Chondrocyte (in vitro differentiated cells): ENCODE measurements around the gene ARHGAP24. TPM values are rescaled to one million over a fixed set of nuclear protein-coding genes. Genes with fewer than 3 reads are reported as not detected.

Source experiments
- DNase-seq: peaks from one replicate; pipeline ENCODE4 v3.0.0; 2021; ENCODE audit warnings: mixed read lengths, low spot score
- H3K27ac Mint-ChIP-seq: one replicate; pipeline ENCODE4 v1.8.0; 2021; ENCODE audit warnings: mild to moderate bottlenecking, moderate library complexity, mixed read lengths; ENCODE audit not compliant: unreplicated experiment
- H3K27me3 Mint-ChIP-seq: 2 replicates; pipeline ENCODE4 v1.8.0; 2021; ENCODE audit warnings: low read depth, mixed read lengths
- H3K36me3 Mint-ChIP-seq: 2 replicates; pipeline ENCODE4 v1.8.0; 2021; ENCODE audit warnings: low read depth, mixed read lengths
- H3K4me1 Mint-ChIP-seq: 2 replicates; pipeline ENCODE4 v1.8.0; 2021; ENCODE audit warnings: low read depth, mild to moderate bottlenecking, mixed read lengths
- H3K4me3 Mint-ChIP-seq: one replicate; pipeline ENCODE4 v1.8.0; 2021; ENCODE audit warnings: mild to moderate bottlenecking, moderate library complexity, mixed read lengths; ENCODE audit not compliant: unreplicated experiment
- H3K9me3 Mint-ChIP-seq: 2 replicates; pipeline ENCODE4 v1.8.0; 2021; ENCODE audit warnings: low read depth, mixed read lengths
- long read RNA-seq: library from polyadenylated mRNA; stranded (forward); transcript quantifications from one replicate; pipeline ENCODE4 v2.0.0, GENCODE V29; 2021
- total RNA-seq: library from RNA; stranded (reverse); gene quantifications from 3 replicates; pipeline ENCODE4 v1.2.1, GENCODE V29; 2021
- TF ChIP-seq, protein P1 (sequence below): fragments of 200-600 bp; sonication (generic); IDR thresholded peaks from 2 replicates; pipeline ENCODE4 v1.5.0; 2021; ENCODE audit warnings: antibody characterized with exemption, mild to moderate bottlenecking, moderate library complexity

ARHGAP24 gene
- total RNA-seq = 21.1 to 22.0 TPM (median 21.6 TPM) in 3 replicates
- long read RNA-seq, transcript ARHGAP24-202 (8 exons, 2,740 nt) = major isoform, 33 of 43 reads
- long read RNA-seq, partial matches to known transcripts = 3 of 43 reads
- long read RNA-seq, other reads (novel, unspliced or antisense) = 6 of 43 reads

DNA sequence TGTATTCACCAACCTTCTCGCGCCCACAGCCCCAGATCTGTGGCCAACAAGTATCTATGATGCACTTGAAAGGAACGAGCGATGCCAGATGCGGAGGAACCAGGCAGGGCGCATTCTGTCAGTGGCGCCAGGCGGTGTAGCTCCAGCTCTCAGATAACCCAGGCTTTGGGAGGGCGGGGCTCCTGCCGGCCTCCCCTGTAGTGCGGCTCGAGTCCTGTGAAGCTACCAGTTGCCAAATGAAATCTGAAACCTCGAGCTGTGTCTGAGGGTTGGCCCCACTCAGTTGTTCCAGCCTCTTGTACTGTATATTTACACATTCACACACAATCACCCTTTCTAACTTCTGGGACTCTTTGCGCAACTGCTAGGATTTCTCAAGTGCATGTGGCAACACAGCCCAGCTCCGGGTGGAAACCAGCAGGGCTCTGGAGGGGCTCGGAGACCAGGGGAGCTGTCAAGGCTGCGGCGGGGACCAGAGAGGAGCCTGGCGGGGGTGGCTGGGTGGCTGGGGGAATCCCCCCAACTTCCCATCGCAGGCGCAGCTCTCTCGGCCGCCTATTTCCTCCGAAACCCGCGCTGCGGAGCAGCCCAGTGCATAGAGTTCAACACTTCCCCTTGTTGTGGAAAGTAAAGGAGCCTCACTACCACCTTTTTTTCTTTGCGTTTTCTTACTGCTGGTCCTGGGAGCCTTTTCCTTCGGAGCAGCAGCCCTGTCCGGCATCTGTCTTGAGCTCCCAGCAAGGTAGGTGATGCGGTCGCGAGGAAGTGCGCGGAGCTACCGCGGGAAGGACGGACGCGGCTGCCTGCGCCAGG, at the start of gene ARHGAP24:
Gene ARHGAP24 (plus strand): TSS at position 333 of the 813 bp plus-strand sequence.
- Mint-ChIP-seq H3K27me3 (peaks cover 17% of the 10 kb centered on the region), H3K27ac (peak within 1 kb of the TSS; percentile 65), H3K36me3 (no peaks in the 10 kb centered on the region), H3K4me3 (peak within 1 kb of the TSS; percentile 82), H3K9me3 (no peaks in the 10 kb centered on the region), H3K4me1 (peaks cover 13% of the 10 kb centered on the region)
- TF ChIP-seq, protein P1, sequence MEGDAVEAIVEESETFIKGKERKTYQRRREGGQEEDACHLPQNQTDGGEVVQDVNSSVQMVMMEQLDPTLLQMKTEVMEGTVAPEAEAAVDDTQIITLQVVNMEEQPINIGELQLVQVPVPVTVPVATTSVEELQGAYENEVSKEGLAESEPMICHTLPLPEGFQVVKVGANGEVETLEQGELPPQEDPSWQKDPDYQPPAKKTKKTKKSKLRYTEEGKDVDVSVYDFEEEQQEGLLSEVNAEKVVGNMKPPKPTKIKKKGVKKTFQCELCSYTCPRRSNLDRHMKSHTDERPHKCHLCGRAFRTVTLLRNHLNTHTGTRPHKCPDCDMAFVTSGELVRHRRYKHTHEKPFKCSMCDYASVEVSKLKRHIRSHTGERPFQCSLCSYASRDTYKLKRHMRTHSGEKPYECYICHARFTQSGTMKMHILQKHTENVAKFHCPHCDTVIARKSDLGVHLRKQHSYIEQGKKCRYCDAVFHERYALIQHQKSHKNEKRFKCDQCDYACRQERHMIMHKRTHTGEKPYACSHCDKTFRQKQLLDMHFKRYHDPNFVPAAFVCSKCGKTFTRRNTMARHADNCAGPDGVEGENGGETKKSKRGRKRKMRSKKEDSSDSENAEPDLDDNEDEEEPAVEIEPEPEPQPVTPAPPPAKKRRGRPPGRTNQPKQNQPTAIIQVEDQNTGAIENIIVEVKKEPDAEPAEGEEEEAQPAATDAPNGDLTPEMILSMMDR = no peak
- no peak for DNase-seq

DNA sequence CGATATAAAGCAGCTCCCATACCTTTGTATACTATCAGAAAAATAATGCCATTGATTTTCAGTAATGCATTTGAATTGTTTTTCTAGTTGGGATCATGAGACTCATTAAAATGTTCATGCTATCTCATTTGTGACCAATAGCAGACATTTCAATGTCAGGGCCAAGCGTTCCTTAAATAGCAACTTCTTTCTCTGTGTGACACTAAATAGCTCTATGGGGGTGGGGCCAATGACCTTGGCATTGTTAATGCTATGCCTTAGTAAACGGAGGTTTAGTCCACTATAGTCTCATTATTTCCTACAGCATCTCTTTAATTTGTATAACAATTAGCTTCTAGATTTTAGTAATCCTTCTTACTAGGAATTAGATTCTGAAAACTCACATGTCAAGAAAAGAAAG, 48.6 kb upstream of the ARHGAP24 start:
- TF ChIP-seq, protein P1 = no peak
- H3K27ac Mint-ChIP-seq = no peak overlapping the region
- H3K4me3 Mint-ChIP-seq = no peak overlapping the region
- peaks cover 2% of the 10 kb centered on the region for H3K9me3 Mint-ChIP-seq
- H3K36me3 Mint-ChIP-seq = no peaks in the 10 kb centered on the region
- H3K27me3 Mint-ChIP-seq = no peaks in the 10 kb centered on the region
- no peaks in the 10 kb centered on the region for H3K4me1 Mint-ChIP-seq
- no peak for DNase-seq

DNA sequence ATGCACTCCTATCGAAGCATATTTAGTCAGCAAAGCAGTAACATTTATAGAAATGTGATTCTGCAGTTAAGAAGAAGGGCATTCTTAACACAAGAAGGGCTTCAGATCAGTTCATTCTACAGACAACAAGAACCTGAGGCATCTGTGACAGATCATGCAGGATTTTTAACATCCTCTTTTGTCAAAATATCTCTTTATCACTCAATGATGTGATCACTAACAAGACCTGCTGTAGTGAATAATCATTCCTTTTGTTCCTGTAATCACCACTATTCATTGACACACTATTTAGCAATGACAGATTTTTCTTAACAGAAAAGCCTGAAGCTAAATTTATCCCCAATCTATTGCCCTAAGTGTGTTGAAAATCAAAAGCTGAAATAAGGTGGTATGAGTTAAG, 47.8 kb upstream of the ARHGAP24 start:
- Mint-ChIP-seq H3K9me3 (peaks cover 2% of the 10 kb centered on the region), H3K27ac (no peak overlapping the region), H3K27me3 (no peaks in the 10 kb centered on the region), H3K36me3 (no peaks in the 10 kb centered on the region), H3K4me3 (no peak overlapping the region), H3K4me1 (no peaks in the 10 kb centered on the region)
- TF ChIP-seq, protein P1 = no peak
- DNase-seq = no peak

DNA sequence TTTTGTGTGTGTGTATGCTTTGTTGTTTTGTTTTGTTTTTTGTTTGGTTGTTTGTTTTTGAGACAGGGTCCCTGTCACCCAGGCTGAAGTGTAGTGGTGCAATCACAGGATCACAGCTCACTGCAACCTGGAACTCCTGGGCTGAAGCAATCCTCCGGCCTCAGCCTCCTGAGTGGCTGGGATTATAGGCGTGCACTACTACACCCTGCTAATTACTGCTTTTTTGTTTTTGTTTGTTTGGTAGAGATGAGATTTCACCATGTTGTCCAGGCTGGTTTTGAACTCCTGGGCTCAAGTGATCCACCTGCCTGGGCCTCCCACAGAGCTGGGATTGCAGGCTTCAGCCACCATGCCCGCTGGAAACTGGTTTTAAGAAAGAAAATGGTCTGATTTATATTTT, 44.7 kb upstream of the ARHGAP24 start:
- Mint-ChIP-seq H3K4me1 (no peaks in the 10 kb centered on the region), H3K9me3 (no peaks in the 10 kb centered on the region), H3K4me3 (no peak overlapping the region), H3K27ac (no peak overlapping the region), H3K36me3 (no peaks in the 10 kb centered on the region), H3K27me3 (peaks cover 3% of the 10 kb centered on the region)
- no peak for DNase-seq
- TF ChIP-seq, protein P1 = no peak

DNA sequence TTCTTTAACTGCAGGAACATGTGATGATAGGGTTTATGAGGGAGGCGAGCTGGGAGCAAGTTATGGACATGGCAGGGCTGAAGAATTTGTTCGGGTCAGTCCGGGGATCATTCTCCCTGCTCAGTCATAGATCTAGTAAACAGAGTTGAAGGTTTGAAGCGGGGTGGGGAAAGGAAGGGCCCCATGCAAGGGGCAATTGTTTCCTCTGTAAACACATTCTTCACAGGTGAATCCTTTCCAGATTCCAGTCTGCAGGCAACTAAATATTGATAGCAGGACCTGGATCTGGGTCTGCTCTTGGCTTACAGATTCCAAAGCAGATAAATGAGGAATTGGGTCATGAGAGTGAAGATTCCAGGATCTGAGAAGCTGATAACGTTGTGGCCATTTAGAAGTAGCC, 44.3 kb upstream of the ARHGAP24 start:
- no peaks in the 10 kb centered on the region for H3K9me3 Mint-ChIP-seq
- H3K27me3 Mint-ChIP-seq = peaks cover 3% of the 10 kb centered on the region
- H3K27ac Mint-ChIP-seq = no peak overlapping the region
- no peak for DNase-seq
- H3K4me1 Mint-ChIP-seq = no peaks in the 10 kb centered on the region
- no peaks in the 10 kb centered on the region for H3K36me3 Mint-ChIP-seq
- TF ChIP-seq, protein P1 = no peak
- no peak overlapping the region for H3K4me3 Mint-ChIP-seq
